OCI-LY1 (cell line): ENCODE results near the gene CCDC85C.

Experiments
- H2AFZ ChIP-seq: fragments of 200-600 bp; sonication (generic), shearing (Covaris generic); 2 replicates; pipeline ENCODE4 v1.6.0; 2014; ENCODE audit warnings: antibody characterized with exemption, mild to moderate bottlenecking, low read length
- H3F3A ChIP-seq: fragments of 200-600 bp; sonication (generic), shearing (Covaris generic); 2 replicates; pipeline ENCODE4 v1.6.0; 2014; ENCODE audit warnings: mild to moderate bottlenecking, antibody characterized with exemption, low read length, moderate library complexity; ENCODE audit not compliant: insufficient read depth
- H3K27ac ChIP-seq: fragments of 200-600 bp; sonication (generic); 2 replicates; pipeline ENCODE4 v1.5.1; 2014; ENCODE audit warnings: low read length, mixed run types, mild to moderate bottlenecking, low read depth; ENCODE audit not compliant: poor library complexity, severe bottlenecking
- H3K27me3 ChIP-seq: fragments of 200-600 bp; sonication (generic); 2 replicates; pipeline ENCODE4 v1.6.0; 2014; ENCODE audit warnings: antibody characterized with exemption, mild to moderate bottlenecking, low read length, moderate library complexity; ENCODE audit not compliant: insufficient read depth
- H3K36me3 ChIP-seq: fragments of 200-600 bp; sonication (generic); 2 replicates; pipeline ENCODE4 v1.6.1; 2014; ENCODE audit warnings: mild to moderate bottlenecking, antibody characterized with exemption, low read length, moderate library complexity, mixed read lengths; ENCODE audit not compliant: insufficient read depth
- H3K4me1 ChIP-seq: fragments of 200-600 bp; sonication (generic); 2 replicates; pipeline ENCODE4 v1.5.1; 2014; ENCODE audit warnings: mild to moderate bottlenecking, low read length, moderate library complexity; ENCODE audit not compliant: insufficient read depth, severe bottlenecking
- H3K4me2 ChIP-seq: fragments of 200-600 bp; sonication (generic), shearing (Covaris generic); 2 replicates; pipeline ENCODE4 v1.6.1; 2014; ENCODE audit warnings: low read length
- H3K4me3 ChIP-seq: fragments of 200-600 bp; sonication (generic); 2 replicates; pipeline ENCODE4 v1.5.1; 2014; ENCODE audit warnings: low read length, low read depth, mild to moderate bottlenecking, mixed read lengths; ENCODE audit not compliant: poor library complexity, severe bottlenecking
- H3K79me2 ChIP-seq: fragments of 200-600 bp; shearing (Covaris generic); 2 replicates; pipeline ENCODE4 v1.6.1; 2016; ENCODE audit warnings: mixed run types, low read length, mixed read lengths; ENCODE audit not compliant: insufficient read depth
- H3K9ac ChIP-seq: fragments of 200-600 bp; sonication (generic), shearing (Covaris generic); 2 replicates; pipeline ENCODE4 v1.6.1; 2014; ENCODE audit warnings: mild to moderate bottlenecking, low read length, mixed read lengths
- H3K9me2 ChIP-seq: fragments of 200-600 bp; sonication (generic), shearing (Covaris generic); 2 replicates; pipeline ENCODE4 v1.6.1; 2014; ENCODE audit warnings: low read depth, mild to moderate bottlenecking, low read length, mixed read lengths
- H3K9me3 ChIP-seq: fragments of 200-600 bp; shearing (Covaris generic); 2 replicates; pipeline ENCODE4 v1.6.1; 2014; ENCODE audit warnings: low read length, mixed read lengths
- H4K20me1 ChIP-seq: fragments of 200-600 bp; sonication (generic), shearing (Covaris generic); 2 replicates; pipeline ENCODE4 v1.6.0; 2016; ENCODE audit warnings: mild to moderate bottlenecking, low read length; ENCODE audit not compliant: insufficient read depth
- CTCF ChIP-seq: fragments of 200-600 bp; sonication (generic), shearing (Covaris generic); IDR thresholded peaks from 2 replicates; pipeline ENCODE4 v1.5.1; 2017; ENCODE audit warnings: mild to moderate bottlenecking, antibody characterized with exemption, low read length, moderate library complexity, mixed read lengths
- EZH2 ChIP-seq: fragments of 200-600 bp; sonication (generic), shearing (Covaris generic); IDR thresholded peaks from 2 replicates; pipeline ENCODE4 v1.8.0; 2017; ENCODE audit warnings: borderline replicate concordance, mixed run types, mild to moderate bottlenecking, antibody characterized with exemption, low read length, moderate library complexity, mixed read lengths

CCDC85C gene

GRCh38 chr14:99546234-99546879, 57.6 kb downstream of the CCDC85C start:
- no peak overlapping the region for H3K9ac ChIP-seq
- H3K79me2 ChIP-seq = no peaks in the 10 kb centered on the region

GRCh38 chr14:99545586-99545985, 58.4 kb downstream of the CCDC85C start:
- no peaks in the 10 kb centered on the region for H3K27me3 ChIP-seq
- no peaks in the 10 kb centered on the region for H3K9me2 ChIP-seq
- no peaks in the 10 kb centered on the region for H3F3A ChIP-seq
- no peaks in the 10 kb centered on the region for H3K79me2 ChIP-seq
- H3K36me3 ChIP-seq = no peaks in the 10 kb centered on the region
- no peaks in the 10 kb centered on the region for H3K4me1 ChIP-seq
- no peaks in the 10 kb centered on the region for H3K9me3 ChIP-seq
- H3K4me2 ChIP-seq = no peak overlapping the region
- H4K20me1 ChIP-seq = no peaks in the 10 kb centered on the region
- H3K4me3 ChIP-seq = no peak overlapping the region
- no peak overlapping the region for H3K27ac ChIP-seq
- TF ChIP-seq CTCF (no peak), EZH2 (no peak)
- H3K9ac ChIP-seq = no peak overlapping the region
- H2AFZ ChIP-seq = no peak overlapping the region

More at GRCh38 chr14:99546234-99546879, 57.6 kb downstream of the CCDC85C start:
- H3K4me1 ChIP-seq = no peaks in the 10 kb centered on the region
- H3K4me3 ChIP-seq = no peak overlapping the region
- no peaks in the 10 kb centered on the region for H3F3A ChIP-seq
- no peaks in the 10 kb centered on the region for H3K9me2 ChIP-seq
- H3K27ac ChIP-seq = no peak overlapping the region
- TF ChIP-seq EZH2 = no peak
- no peak for TF ChIP-seq CTCF
- H3K9me3 ChIP-seq = no peaks in the 10 kb centered on the region
- no peaks in the 10 kb centered on the region for H3K27me3 ChIP-seq
- H3K36me3 ChIP-seq = no peaks in the 10 kb centered on the region
- no peak overlapping the region for H3K4me2 ChIP-seq
- no peak overlapping the region for H2AFZ ChIP-seq
- H4K20me1 ChIP-seq = no peaks in the 10 kb centered on the region

- Histone ChIP-seq H3K9me3 (no peaks in the 10 kb centered on the region), H3K4me3 (no peak overlapping the region), H3K4me2 (no peak overlapping the region), H3K36me3 (no peaks in the 10 kb centered on the region), H2AFZ (no peak overlapping the region), H4K20me1 (no peaks in the 10 kb centered on the region), H3K9ac (no peak overlapping the region), H3K9me2 (no peaks in the 10 kb centered on the region), H3K4me1 (no peaks in the 10 kb centered on the region), H3K27ac (no peak overlapping the region), H3K27me3 (no peaks in the 10 kb centered on the region), H3K79me2 (no peaks in the 10 kb centered on the region), H3F3A (no peaks in the 10 kb centered on the region)
- TF ChIP-seq CTCF (no peak), EZH2 (no peak)
These were observed 59.0 kb downstream of the CCDC85C start for GRCh38 chr14:99544991-99545390.
